HepG2 (cell line): ENCODE data around the gene KCNK18. TPM values are rescaled to one million over a fixed set of nuclear protein-coding genes. Genes with fewer than 3 reads are reported as not detected.

Source experiments
- ATAC-seq: fragments of 200-7000 bp; cut with Tn5 transposase; 3 replicates; pipeline ENCODE4 v1.9.1; 2020; ENCODE audit warnings: mild to moderate bottlenecking, moderate library complexity
- BruUV-seq: library from RNA; stranded (reverse); fragments of 400-500 nt; replicated peaks from 2 replicates; lab custom pipeline; 2021; lab: Mats Ljungman, UMichigan
- CTCF ChIA-PET: fragments of 300-600 bp; formaldehyde crosslinking; extraction: SDS; loops from one replicate; lab custom pipeline; 2021; ENCODE audit warnings: low total read pairs, inconsistent platforms, low intra/inter-chr PET ratio; lab: Yijun Ruan, JAX
- POLR2A ChIA-PET: fragments of 350-600 bp; sonication (Branson Sonifier 250); formaldehyde crosslinking; loops from one replicate; lab custom pipeline; 2020; ENCODE audit warnings: antibody characterized with exemption, inconsistent platforms; lab: Yijun Ruan, JAX
- DNase-seq: peaks from one replicate; pipeline ENCODE4 v3.0.0-alpha.2; 2015; ENCODE audit warnings: low spot score
- FAIRE-seq: peaks from 3 replicates; lab custom pipeline; 2011; peaks lifted over from hg19 to GRCh38; lab: Jason Lieb, UNC
- H2AFZ ChIP-seq: one replicate; pipeline ENCODE4 v1.6.1; 2011; ENCODE audit warnings: low read length, inconsistent platforms
- H3K27ac ChIP-seq: fragments of 300-600 bp; 3 replicates; pipeline ENCODE4 v1.8.0; 2011; ENCODE audit warnings: mixed run types, mild to moderate bottlenecking, mixed read lengths, low read length, inconsistent platforms; ENCODE audit not compliant: insufficient read depth; ENCODE audit errors: extremely low read length
- H3K27me3 ChIP-seq, 2 experiments: fragments of 200-600 bp in 1 of 2; 2 replicates in 1 of 2; 3 replicates in 1 of 2; pipeline versions ENCODE4 v1.6.0 to v1.8.0; 2011; ENCODE audit warnings: low read length in 2 of 2, mild to moderate bottlenecking in 2 of 2, moderate library complexity in 2 of 2, inconsistent platforms in 1 of 2; ENCODE audit not compliant: insufficient read depth in 2 of 2, control insufficient read depth in 1 of 2
- H3K36me3 ChIP-seq, 2 experiments: fragments of 200-600 bp in 1 of 2; replicated peaks in 1 of 2; 2 replicates in 1 of 2; 3 replicates in 1 of 2; pipeline versions ENCODE4 v1.5.1 to v1.8.0; 2011; ENCODE audit warnings: low read length in 2 of 2, inconsistent platforms in 1 of 2; ENCODE audit not compliant: insufficient read depth in 2 of 2, control insufficient read depth in 1 of 2
- H3K4me1 ChIP-seq: 2 replicates; pipeline ENCODE4 v1.5.1; 2012; ENCODE audit warnings: low read length, inconsistent platforms; ENCODE audit not compliant: insufficient read depth
- H3K4me2 ChIP-seq: 2 replicates; pipeline ENCODE4 v1.6.0; 2011; ENCODE audit warnings: low read depth, low read length, inconsistent platforms
- H3K4me3 ChIP-seq, 3 experiments: fragments of 200-600 bp in 1 of 3; sonication (generic), shearing (Covaris generic) in 1 of 3; replicated peaks in 1 of 3; 2 replicates each; pipeline ENCODE4 v1.5.1; 2011 to 2016; ENCODE audit warnings: low read length in 3 of 3, inconsistent platforms in 2 of 3, low read depth in 2 of 3, mild to moderate bottlenecking in 2 of 3, control low read depth in 1 of 3, mixed read lengths in 1 of 3; ENCODE audit not compliant: insufficient read depth in 1 of 3
- H3K79me2 ChIP-seq: one replicate; pipeline ENCODE4 v1.6.1; 2011; ENCODE audit warnings: low read length, inconsistent platforms; ENCODE audit not compliant: insufficient read depth
- H3K9ac ChIP-seq: 2 replicates; pipeline ENCODE4 v1.6.0; 2011; ENCODE audit warnings: mild to moderate bottlenecking, low read depth, low read length, inconsistent platforms; ENCODE audit not compliant: insufficient read depth
- H3K9me3 ChIP-seq: 2 replicates; pipeline ENCODE4 v1.5.1; 2012; ENCODE audit warnings: mild to moderate bottlenecking, low read length
- H4K20me1 ChIP-seq: 2 replicates; pipeline ENCODE4 v1.6.0; 2011; ENCODE audit warnings: inconsistent platforms, mild to moderate bottlenecking, low read length, moderate library complexity; ENCODE audit not compliant: insufficient read depth
- ARID4A ChIP-seq: sonication (generic); formaldehyde crosslinking; IDR thresholded peaks from 2 replicates; pipeline ENCODE4 v1.5.0; 2020; ENCODE audit warnings: mild to moderate bottlenecking, missing genetic modification reagents, borderline replicate concordance
- ARID5B ChIP-seq: IDR thresholded peaks from 2 replicates; pipeline ENCODE4 v1.4.0; 2020; ENCODE audit warnings: mild to moderate bottlenecking, missing genetic modification reagents
- BCL6 ChIP-seq: IDR thresholded peaks from 2 replicates; pipeline ENCODE4 v1.6.1; 2016; ENCODE audit warnings: missing genetic modification reagents, missing compliant biosample characterization
- CCDC6 ChIP-seq: sonication (generic); formaldehyde crosslinking; IDR thresholded peaks from 2 replicates; pipeline ENCODE4 v1.8.1; 2022; ENCODE audit warnings: mild to moderate bottlenecking, missing genetic modification reagents, moderate library complexity
- IKZF4 ChIP-seq: sonication (generic); formaldehyde crosslinking; IDR thresholded peaks from 2 replicates; pipeline ENCODE4 v1.5.1; 2020; ENCODE audit warnings: borderline replicate concordance, mild to moderate bottlenecking, low read depth, missing genetic modification reagents; ENCODE audit errors: not compliant biosample characterization
- NAIF1 ChIP-seq: sonication (generic); formaldehyde crosslinking; IDR thresholded peaks from 2 replicates; pipeline ENCODE4 v1.5.0; 2020; ENCODE audit warnings: mild to moderate bottlenecking, missing genetic modification reagents, borderline replicate concordance
- PATZ1 ChIP-seq: sonication (generic); formaldehyde crosslinking; IDR thresholded peaks from 2 replicates; pipeline ENCODE4 v1.4.0; 2020; ENCODE audit warnings: missing genetic modification reagents
- RAD21 ChIP-seq: fragments of 450-650 bp; formaldehyde crosslinking; IDR thresholded peaks from 2 replicates; pipeline ENCODE4 v1.5.0; 2020; ENCODE audit warnings: mild to moderate bottlenecking
- REPIN1 ChIP-seq: sonication (generic); formaldehyde crosslinking; IDR thresholded peaks from 2 replicates; pipeline ENCODE4 v1.8.0; 2022; ENCODE audit warnings: missing genetic modification reagents, low read depth, mild to moderate bottlenecking, borderline replicate concordance
- TARDBP ChIP-seq: sonication (generic); formaldehyde crosslinking; IDR thresholded peaks from 2 replicates; pipeline ENCODE4 v1.8.0; 2022; ENCODE audit warnings: mild to moderate bottlenecking, missing genetic modification reagents
- ZSCAN29 ChIP-seq: sonication (generic); formaldehyde crosslinking; conservative IDR thresholded peaks from 2 replicates; pipeline ENCODE4 v1.4.0; 2020; ENCODE audit warnings: mild to moderate bottlenecking, missing genetic modification reagents
- WGBS: methylation state at CpG from one replicate; pipeline ENCODE4 v1.1.6; 2017; ENCODE audit warnings: low lambda C conversion rate; 5-methylcytosine and 5-hydroxymethylcytosine counted together
- in situ Hi-C: cut with HindIII; loops from 2 replicates; pipeline ENCODE4 v1.10.0; 2017; ENCODE audit warnings: low pct_unique_long_range_greater_than_20kb; ENCODE audit not compliant: extremely low pct_ligation_motif_present
- intact Hi-C: fragments of 100-400 bp; cut with micrococcal nuclease; formaldehyde crosslinking; loops from one replicate; pipeline ENCODE4 v1.10.0; 2022; ENCODE audit not compliant: unreplicated experiment
- polyA plus RNA-seq, 8 experiments: library from polyadenylated mRNA; depleted of rRNA in 3 of 8; stranded (reverse) in 7 of 8; unstranded in 1 of 8; fragments of >200 nt; fragmentation: Illumina TruSeq in 4 of 8; extraction: Trizol in 4 of 8; gene quantifications; 2 replicates each; pipeline versions ENCODE4 v1.2.1 to v1.2.3, GENCODE V29; 2011 to 2016; ENCODE audit warnings: low read depth in 4 of 8, missing spikeins in 1 of 8, mixed read lengths in 1 of 8; ENCODE audit not compliant: insufficient read depth in 1 of 8
- total RNA-seq, 5 experiments: library from RNA; depleted of rRNA; stranded (reverse); fragments of >200 nt; fragmentation: Illumina TruSeq; extraction: Trizol; gene quantifications; 2 replicates each; pipeline ENCODE4 v1.2.3, GENCODE V29; 2016; ENCODE audit warnings: low read depth in 1 of 5

KCNK18 gene
- total and polyA plus RNA-seq, 2 of the 13 experiments (the other 11 are each of a cell fraction or from before 2014, with no cell fraction given), result not detected

- Histone ChIP-seq H4K20me1 (no peaks in the 10 kb centered on the region), H3K4me3 (peak overlapping the region; percentile 52 to 72 (median 63)), H3K79me2 (no peaks in the 10 kb centered on the region), H3K4me1 (peaks cover 10% of the 10 kb centered on the region), H3K27me3 (peaks cover 0 to 32% of the 10 kb centered on the region in 2 experiments; a peak in 3 of 5 replicates), H3K4me2 (peak overlapping the region; percentile 98), H3K27ac (no peak overlapping the region), H3K36me3 (no peaks in the 10 kb centered on the region), H3K9me3 (no peaks in the 10 kb centered on the region), H3K9ac (no peak overlapping the region), H2AFZ (peak overlapping the region; percentile 80)
- no TSS peak for BruUV-seq
- ATAC-seq (peak; percentile 92), DNase-seq (peak; percentile 73), FAIRE-seq (peak; percentile 86)
- 2% methylated on average over 12 of the region's 16 CpGs for WGBS
- intact Hi-C loops (loop anchor here (1.0 to 5.0 kb wide), 3 partner anchors 338 to 492 kb away; no protein-coding TSS in a partner anchor), in situ Hi-C loops (loop anchor here (10.0 kb wide), 1 partner anchor 500 kb away; no protein-coding TSS in a partner anchor)
- ChIA-PET POLR2A (interaction anchor here (1.1 kb wide), 1 partner anchor 325 kb away, joined by 3 read pairs; the partner anchor contains the start of gene ENO4), CTCF (interaction anchor here (0.7 to 3.5 kb wide), 3 partner anchors 9 to 376 kb away, joined by 3 to 76 read pairs (median 3); no protein-coding TSS in a partner anchor)
- TF ChIP-seq TARDBP (CRISPR knock-in tag) (0 out of 2 replicates have a peak, but pooled peaks have one; percentile 27), REPIN1 (CRISPR knock-in tag) (peak; percentile 43; the same call in 1 of the 2 replicates), NAIF1 (CRISPR knock-in tag) (peak; percentile 40; the same call in 1 of the 2 replicates), BCL6 (CRISPR knock-in tag) (peak; percentile 23; the same call in 1 of the 2 replicates), CCDC6 (no peak), RAD21 (CRISPR knock-in tag) (peak; percentile 62; the same call in 1 of the 2 replicates), ARID5B (CRISPR knock-in tag) (peak; percentile 12; the same call in 1 of the 2 replicates), PATZ1 (CRISPR knock-in tag) (peak; percentile 46), ZSCAN29 (CRISPR knock-in tag) (0 out of 2 replicates have a peak, but pooled peaks have one; percentile 5), IKZF4 (CRISPR knock-in tag) (no peak), ARID4A (CRISPR knock-in tag) (0 out of 2 replicates have a peak, but pooled peaks have one; percentile 7)
Observed at GRCh38 chr10:117174439-117175214, 22.7 kb upstream of the KCNK18 start.
